Neural cell (in vitro differentiated cells): ENCODE data around the gene CDH3. TPM values are rescaled to one million over a fixed set of nuclear protein-coding genes. Genes with fewer than 3 reads are reported as not detected.
"Not testable (repeated sequence)": the region's sequence is repeated elsewhere in the genome, so short reads cannot be mapped to it uniquely, and the experiment has no call there.

Source experiments
- H2AFZ ChIP-seq: fragments of 200-600, 300-800 bp; sonication (generic), shearing (Covaris generic); 2 replicates; pipeline ENCODE4 v1.6.0; 2014; ENCODE audit warnings: low read depth, mild to moderate bottlenecking, antibody characterized with exemption, low read length, moderate library complexity
- H3F3A ChIP-seq: fragments of 200-600 bp; shearing (Covaris generic); 2 replicates; pipeline ENCODE4 v1.6.1; 2016; ENCODE audit warnings: mild to moderate bottlenecking, moderate library complexity, mixed read lengths, antibody characterized with exemption, low read length; ENCODE audit not compliant: insufficient read depth, poor library complexity, severe bottlenecking
- H3K27ac ChIP-seq: fragments of 200-600, 300-800 bp; sonication (generic), shearing (Covaris generic); 2 replicates; pipeline ENCODE4 v1.5.1; 2014; ENCODE audit warnings: mild to moderate bottlenecking, low read length, moderate library complexity
- H3K27me3 ChIP-seq: fragments of 300-800, 200-600 bp; sonication (generic), shearing (Covaris generic); 2 replicates; pipeline ENCODE4 v1.6.0; 2014; ENCODE audit warnings: mild to moderate bottlenecking, low read depth, low read length, moderate library complexity; ENCODE audit not compliant: insufficient read depth
- H3K36me3 ChIP-seq: fragments of 300-800, 200-600 bp; sonication (generic), shearing (Covaris generic); 2 replicates; pipeline ENCODE4 v1.5.1; 2014; ENCODE audit warnings: mild to moderate bottlenecking, antibody characterized with exemption, low read length, moderate library complexity; ENCODE audit not compliant: insufficient read depth
- H3K4me2 ChIP-seq: fragments of 300-800, 200-600 bp; sonication (generic), shearing (Covaris generic); 2 replicates; pipeline ENCODE4 v1.6.0; 2014; ENCODE audit warnings: mild to moderate bottlenecking, low read length
- H3K4me3 ChIP-seq: fragments of 300-800, 200-600 bp; sonication (generic), shearing (Covaris generic); 2 replicates; pipeline ENCODE4 v1.5.1; 2014; ENCODE audit warnings: mild to moderate bottlenecking, low read length, moderate library complexity
- H3K79me2 ChIP-seq: fragments of 200-600 bp; shearing (Covaris generic); replicated peaks from 2 replicates; pipeline ENCODE4 v1.6.0; 2014; ENCODE audit warnings: mild to moderate bottlenecking, low read length, moderate library complexity; ENCODE audit not compliant: insufficient read depth
- H3K9ac ChIP-seq: fragments of 300-800, 200-600 bp; sonication (generic), shearing (Covaris generic); 2 replicates; pipeline ENCODE4 v1.6.1; 2016; ENCODE audit warnings: mild to moderate bottlenecking, low read length, mixed read lengths
- H3K9me2 ChIP-seq: fragments of 200-600 bp; shearing (Covaris generic); 2 replicates; pipeline ENCODE4 v1.6.1; 2016; ENCODE audit warnings: mild to moderate bottlenecking, low read length, mixed read lengths; ENCODE audit not compliant: insufficient read depth
- H3K9me3 ChIP-seq: fragments of 200-600, 300-800 bp; sonication (generic), shearing (Covaris generic); 2 replicates; pipeline ENCODE4 v1.6.1; 2016; ENCODE audit warnings: mild to moderate bottlenecking, mixed run types, low read length, moderate library complexity, mixed read lengths
- H4K20me1 ChIP-seq: fragments of 200-600 bp; shearing (Covaris generic); 2 replicates; pipeline ENCODE4 v1.6.1; 2016; ENCODE audit warnings: mild to moderate bottlenecking, mixed run types; ENCODE audit not compliant: insufficient read depth
- CTCF ChIP-seq: fragments of 450-650 bp; IDR thresholded peaks from 2 replicates; pipeline ENCODE4 v1.5.1; 2014; ENCODE audit warnings: antibody characterized with exemption, mild to moderate bottlenecking, moderate library complexity; ENCODE audit not compliant: poor library complexity, severe bottlenecking
- EP300 ChIP-seq: fragments of 450-650 bp; conservative IDR thresholded peaks from 2 replicates; pipeline ENCODE4 v1.6.1; 2014; ENCODE audit warnings: antibody characterized with exemption, mild to moderate bottlenecking, moderate library complexity; ENCODE audit not compliant: poor library complexity, severe bottlenecking
- EZH2 ChIP-seq: fragments of 200-600, 300-800 bp; shearing (Covaris generic), sonication (generic); IDR thresholded peaks from 2 replicates; pipeline ENCODE4 v1.6.1; 2014; ENCODE audit warnings: antibody characterized with exemption, low read length, borderline replicate concordance, mild to moderate bottlenecking; ENCODE audit not compliant: insufficient read depth, poor library complexity, severe bottlenecking
- MXI1 ChIP-seq: fragments of 450-650 bp; conservative IDR thresholded peaks from 2 replicates; pipeline ENCODE4 v1.6.1; 2014; ENCODE audit warnings: antibody characterized with exemption, mild to moderate bottlenecking; ENCODE audit not compliant: poor library complexity, severe bottlenecking
- POLR2AphosphoS5 ChIP-seq: IDR thresholded peaks from 2 replicates; pipeline ENCODE4 v1.6.1; 2012
- RAD21 ChIP-seq: fragments of 450-650 bp; conservative IDR thresholded peaks from 2 replicates; pipeline ENCODE4 v1.6.1; 2014; ENCODE audit warnings: antibody characterized with exemption, mild to moderate bottlenecking, moderate library complexity
- REST ChIP-seq: IDR thresholded peaks from 2 replicates; pipeline ENCODE4 v1.6.1; 2012; ENCODE audit warnings: borderline replicate concordance
- SMC3 ChIP-seq: fragments of 450-650 bp; conservative IDR thresholded peaks from 2 replicates; pipeline ENCODE4 v1.6.1; 2014; ENCODE audit warnings: antibody characterized with exemption, mild to moderate bottlenecking, moderate library complexity; ENCODE audit not compliant: poor library complexity
- TAF1 ChIP-seq: IDR thresholded peaks from 2 replicates; pipeline ENCODE4 v1.6.1; 2012; ENCODE audit warnings: low read depth
- polyA plus RNA-seq: library from polyadenylated mRNA; depleted of rRNA; stranded (reverse); fragments of >200 nt; gene quantifications from 2 replicates; pipeline ENCODE4 v1.2.3, GENCODE V29; 2014

CDH3 gene
- polyA plus RNA-seq, 1 donor from 2014 or later = 9.1 TPM

GRCh38 chr16:68715471-68715870 is 70.4 kb downstream of the CDH3 start:
- no peaks in the 10 kb centered on the region for H3F3A ChIP-seq
- no peak overlapping the region for H3K27ac ChIP-seq
- H3K9me3 ChIP-seq = no peaks in the 10 kb centered on the region
- no peak overlapping the region for H2AFZ ChIP-seq
- H3K36me3 ChIP-seq = no peaks in the 10 kb centered on the region
- no peak overlapping the region for H3K4me3 ChIP-seq
- H3K27me3 ChIP-seq = no peaks in the 10 kb centered on the region
- TF ChIP-seq EZH2 (no peak), REST (no peak), CTCF (no peak), EP300 (no peak), POLR2AphosphoS5 (no peak), TAF1 (no peak)
- no peaks in the 10 kb centered on the region for H4K20me1 ChIP-seq
- no peak overlapping the region for H3K9ac ChIP-seq
- H3K9me2 ChIP-seq = no peaks in the 10 kb centered on the region
- no peaks in the 10 kb centered on the region for H3K79me2 ChIP-seq
- H3K4me2 ChIP-seq = no peak overlapping the region

GRCh38 chr16:68716516-68716915 is 71.4 kb downstream of the CDH3 start:
- H4K20me1 ChIP-seq, H3K36me3 ChIP-seq, H3K4me2 ChIP-seq, H3K27me3 ChIP-seq, H3K79me2 ChIP-seq, H3K4me3 ChIP-seq, H3K9me3 ChIP-seq, H3K9me2 ChIP-seq, H3K27ac ChIP-seq, H2AFZ ChIP-seq, H3K9ac ChIP-seq, H3F3A ChIP-seq: not testable (repeated sequence)

GRCh38 chr16:68717684-68718083 is 72.6 kb downstream of the CDH3 start:
- no peaks in the 10 kb centered on the region for H3K9me2 ChIP-seq
- no peak for TF ChIP-seq RAD21
- TF ChIP-seq CTCF = no peak
- TF ChIP-seq TAF1 = no peak
- no peak for TF ChIP-seq POLR2AphosphoS5
- no peak for TF ChIP-seq SMC3
- TF ChIP-seq EZH2 = no peak
- no peak for TF ChIP-seq EP300
- no peak for TF ChIP-seq MXI1
- TF ChIP-seq REST = no peak
- H3K36me3 ChIP-seq = no peaks in the 10 kb centered on the region
- H3K27ac ChIP-seq = no peak overlapping the region
- no peaks in the 10 kb centered on the region for H3F3A ChIP-seq
- H4K20me1 ChIP-seq = no peaks in the 10 kb centered on the region
- H2AFZ ChIP-seq = no peak overlapping the region
- H3K4me3 ChIP-seq = no peak overlapping the region
- no peaks in the 10 kb centered on the region for H3K9me3 ChIP-seq
- H3K27me3 ChIP-seq = no peaks in the 10 kb centered on the region
- no peak overlapping the region for H3K4me2 ChIP-seq
- no peaks in the 10 kb centered on the region for H3K79me2 ChIP-seq
- H3K9ac ChIP-seq = no peak overlapping the region
